Brain microvascular endothelial cell (primary cell): ENCODE measurements around the gene NDRG3.

ENCODE experiments used
- DNase-seq: peaks from one replicate; pipeline ENCODE4 v3.0.0-alpha.2; 2020
- H3K27ac ChIP-seq: fragments of 250-450 bp; sonication (Bioruptor Pico); 2 replicates; pipeline ENCODE4 v1.5.1; 2020; ENCODE audit warnings: mild to moderate bottlenecking, moderate library complexity
- H3K27me3 ChIP-seq: fragments of 250-450 bp; sonication (Bioruptor Pico); replicated peaks from 2 replicates; pipeline ENCODE4 v1.5.1; 2020; ENCODE audit warnings: mild to moderate bottlenecking
- H3K36me3 ChIP-seq: fragments of 250-450 bp; sonication (Bioruptor Pico); replicated peaks from 2 replicates; pipeline ENCODE4 v1.5.1; 2020; ENCODE audit warnings: mild to moderate bottlenecking
- H3K4me3 ChIP-seq: 2 replicates; pipeline ENCODE4 v1.5.1; 2011; ENCODE audit warnings: low read depth, mild to moderate bottlenecking, control low read depth, low read length, moderate library complexity
- CTCF ChIP-seq: IDR thresholded peaks from 2 replicates; pipeline ENCODE4 v1.5.1; 2011; ENCODE audit warnings: low read depth, mild to moderate bottlenecking, moderate library complexity, low read length, control low read depth, inconsistent platforms; ENCODE audit errors: missing control alignments
- in situ Hi-C: cut with HindIII; loops from 2 replicates; pipeline ENCODE4 v1.10.0; 2017; ENCODE audit warnings: low sequenced_read_pairs, low pct_ligation_motif_present

Gene NDRG3

GRCh38 chr20:36778831-36779655 is 33.2 kb upstream of the NDRG3 start:
- no peak for DNase-seq
- H3K27me3 ChIP-seq: no peaks in the 10 kb centered on the region
- no peak for TF ChIP-seq CTCF
- H3K27ac ChIP-seq: no peak overlapping the region
- in situ Hi-C loops: no loop called here
- peaks cover 5% of the 10 kb centered on the region for H3K36me3 ChIP-seq
- H3K4me3 ChIP-seq: no peak overlapping the region

- H3K4me3 ChIP-seq: no peak overlapping the region
- DNase-seq: no peak
- in situ Hi-C loops: no loop called here
- no peaks in the 10 kb centered on the region for H3K27me3 ChIP-seq
- no peaks in the 10 kb centered on the region for H3K36me3 ChIP-seq
- H3K27ac ChIP-seq: no peak overlapping the region
- no peak for TF ChIP-seq CTCF
These were observed 31.7 kb upstream of the NDRG3 start for GRCh38 chr20:36777576-36777975.

DNA sequence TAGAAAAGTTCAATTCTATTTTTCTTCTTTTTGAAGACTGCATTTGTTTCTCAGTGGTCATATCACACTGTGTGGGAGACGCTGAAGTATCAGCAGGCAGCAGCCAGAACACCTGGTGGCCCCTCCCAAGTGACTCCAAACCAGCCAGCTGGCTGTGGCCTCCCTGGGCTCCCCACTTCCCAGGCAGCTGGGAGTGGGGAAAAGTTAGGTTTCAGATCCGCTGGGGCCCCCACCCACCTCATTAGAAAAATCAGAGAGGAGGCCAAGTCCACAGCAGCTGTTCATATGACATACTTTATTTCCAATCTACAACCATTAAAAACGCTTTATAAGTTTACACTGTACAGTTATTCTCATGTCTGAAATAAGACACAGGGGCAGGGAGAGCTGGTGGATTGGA is 31.3 kb upstream of the NDRG3 start:
- no peaks in the 10 kb centered on the region for H3K36me3 ChIP-seq
- no peaks in the 10 kb centered on the region for H3K27me3 ChIP-seq
- no peak overlapping the region for H3K27ac ChIP-seq
- TF ChIP-seq CTCF: no peak
- no peak overlapping the region for H3K4me3 ChIP-seq
- no peak for DNase-seq
- in situ Hi-C loops: no loop called here

DNA sequence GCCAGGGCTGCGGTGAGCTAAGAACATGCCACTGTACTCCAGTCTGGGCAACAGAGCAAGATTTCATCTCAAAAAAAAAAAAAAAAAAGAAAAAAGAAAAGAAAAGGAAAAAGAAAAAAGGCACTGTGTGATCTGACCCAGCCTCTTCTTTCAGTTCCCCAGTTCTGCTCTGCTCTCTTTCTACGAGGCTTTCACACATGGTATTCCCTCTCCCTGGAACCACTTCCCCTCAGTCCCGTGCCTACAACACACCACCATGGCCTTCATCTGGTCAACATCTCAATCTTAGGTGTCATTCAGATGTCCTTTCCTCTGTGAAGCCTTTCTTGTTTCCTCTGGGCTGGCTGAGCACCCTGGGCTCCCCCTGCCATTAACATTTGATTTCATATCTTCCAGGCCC is 29.9 kb upstream of the NDRG3 start:
- in situ Hi-C loops: no loop called here
- no peak overlapping the region for H3K4me3 ChIP-seq
- H3K27ac ChIP-seq: no peak overlapping the region
- DNase-seq: no peak
- TF ChIP-seq CTCF: no peak
- H3K27me3 ChIP-seq: no peaks in the 10 kb centered on the region
- H3K36me3 ChIP-seq: no peaks in the 10 kb centered on the region

GRCh38 chr20:36775196-36775595 is 29.3 kb upstream of the NDRG3 start:
- in situ Hi-C loops: no loop called here
- Histone ChIP-seq H3K4me3 (no peak overlapping the region), H3K27ac (no peak overlapping the region), H3K27me3 (no peaks in the 10 kb centered on the region), H3K36me3 (no peaks in the 10 kb centered on the region)
- no peak for TF ChIP-seq CTCF
- no peak for DNase-seq
